NCI-H2081 (cell line): Measurements from ENCODE around the gene ADAM33.

Experiments used
- DNase-seq, 2 experiments: peaks; one replicate each; lab custom pipeline; 2025; lab: John Stamatoyannopoulos, UW

ADAM33 gene

DNA sequence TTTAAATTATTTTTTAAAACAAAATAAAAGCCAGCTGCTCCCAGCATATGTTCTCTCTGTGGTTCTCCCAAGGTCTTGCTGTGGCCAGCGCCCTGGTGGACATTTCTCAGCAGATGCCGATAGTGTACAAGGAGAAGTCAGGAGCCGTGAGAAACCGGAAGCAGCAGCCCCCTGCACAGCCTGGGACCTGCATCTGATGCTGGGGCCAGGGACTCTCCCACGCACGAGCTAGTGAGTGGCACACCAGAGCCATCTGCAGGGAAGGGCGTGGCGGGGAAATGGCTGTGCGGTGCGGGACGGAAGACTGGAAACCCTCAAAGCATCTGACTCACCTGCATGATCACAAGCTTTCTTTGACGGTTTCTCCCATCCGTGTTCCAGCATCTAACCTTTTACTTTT lies 35.2 kb downstream of the ADAM33 start:
- DNase-seq: no peak

DNA sequence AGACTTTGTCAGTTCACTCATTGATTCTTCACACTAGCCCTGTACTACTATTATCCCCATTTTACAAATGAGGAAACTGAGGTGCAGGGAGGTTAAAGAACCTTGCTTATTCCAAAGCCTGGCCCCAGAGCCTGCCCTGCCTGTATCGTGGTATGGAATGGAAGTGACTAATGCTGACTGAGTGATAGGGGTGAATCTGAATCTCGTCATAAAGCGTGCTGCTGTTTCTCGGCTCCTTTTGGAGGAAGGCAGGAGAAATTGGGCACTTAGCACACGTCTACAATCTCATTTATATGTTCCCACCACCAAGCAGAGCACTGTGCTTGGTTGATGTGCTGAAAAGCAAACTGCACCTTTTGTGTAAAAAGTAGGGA lies 35.8 kb downstream of the ADAM33 start:
- DNase-seq: no peak

DNA sequence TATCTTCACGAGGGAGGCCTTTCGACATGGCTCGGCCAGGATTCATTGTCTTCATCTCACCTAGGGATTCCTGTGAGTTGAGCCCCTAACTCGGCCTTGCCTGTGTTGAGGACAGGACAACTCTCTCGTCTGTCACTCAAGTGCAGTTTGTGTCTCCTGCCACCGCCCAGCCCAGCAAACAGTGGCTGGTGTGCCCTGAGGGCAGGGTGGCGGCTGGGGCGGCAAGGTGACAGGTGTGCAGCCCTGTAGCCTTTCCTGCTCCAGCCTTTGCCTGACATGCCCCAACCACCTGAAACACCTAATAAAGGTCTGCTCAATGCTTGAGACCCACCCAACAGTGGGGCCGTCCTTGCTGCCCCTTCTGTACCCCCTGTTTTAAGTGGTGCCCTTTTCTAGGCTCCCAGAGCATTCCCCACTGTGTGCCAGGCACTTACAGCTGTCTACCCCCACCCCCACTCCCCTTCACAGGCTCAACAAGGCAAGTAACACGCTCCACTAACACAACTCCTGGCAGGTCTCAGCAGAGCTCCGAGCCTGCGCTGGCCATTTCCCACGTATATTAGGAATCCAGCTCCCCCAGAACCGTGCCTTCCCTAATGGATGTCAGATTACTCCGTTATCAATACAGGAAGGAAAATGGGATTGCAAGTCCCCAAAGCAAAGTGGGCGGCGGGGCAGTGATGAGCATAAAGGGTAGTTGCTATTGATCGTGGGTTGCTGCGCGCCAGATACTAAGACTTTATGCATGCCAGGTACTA lies 36.3 kb downstream of the ADAM33 start:
- no peak for DNase-seq

GRCh38 chr20:3640259-3640658 lies 41.6 kb downstream of the ADAM33 start:
- no peak for DNase-seq

DNA sequence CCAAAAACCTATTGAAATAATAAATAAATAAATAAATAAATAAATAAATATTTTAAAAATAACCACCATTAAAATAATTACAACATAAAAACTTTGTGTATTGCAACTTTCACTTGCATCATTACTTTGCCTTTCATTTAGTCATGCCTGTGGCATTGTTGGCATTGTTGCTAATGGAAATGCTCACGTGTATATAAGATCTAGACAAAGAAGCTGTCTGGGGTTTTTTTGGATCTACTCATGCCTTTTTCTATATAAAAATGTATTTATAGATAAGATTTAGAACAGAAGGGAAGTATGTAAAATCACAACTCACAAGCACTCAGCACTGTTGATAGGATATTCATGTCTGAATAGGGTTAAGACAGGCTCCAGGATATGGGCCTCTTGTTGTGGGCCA lies 46.5 kb downstream of the ADAM33 start:
- no peak for DNase-seq

GRCh38 chr20:3633913-3634478 lies 47.8 kb downstream of the ADAM33 start:
- DNase-seq: no peak

- no peak for DNase-seq
These were observed 49.4 kb downstream of the ADAM33 start for GRCh38 chr20:3632311-3633004.

- no peak for DNase-seq
These were observed 50.3 kb downstream of the ADAM33 start for GRCh38 chr20:3631534-3631933.

GRCh38 chr20:3630429-3630828 lies 51.4 kb downstream of the ADAM33 start:
- no peak for DNase-seq

GRCh38 chr20:3629893-3630292 lies 51.9 kb downstream of the ADAM33 start:
- DNase-seq: no peak

- DNase-seq: no peak
These were observed 53.1 kb downstream of the ADAM33 start for GRCh38 chr20:3628502-3629314.

- DNase-seq: no peak
These were observed 54.3 kb downstream of the ADAM33 start for GRCh38 chr20:3627476-3627875.

DNA sequence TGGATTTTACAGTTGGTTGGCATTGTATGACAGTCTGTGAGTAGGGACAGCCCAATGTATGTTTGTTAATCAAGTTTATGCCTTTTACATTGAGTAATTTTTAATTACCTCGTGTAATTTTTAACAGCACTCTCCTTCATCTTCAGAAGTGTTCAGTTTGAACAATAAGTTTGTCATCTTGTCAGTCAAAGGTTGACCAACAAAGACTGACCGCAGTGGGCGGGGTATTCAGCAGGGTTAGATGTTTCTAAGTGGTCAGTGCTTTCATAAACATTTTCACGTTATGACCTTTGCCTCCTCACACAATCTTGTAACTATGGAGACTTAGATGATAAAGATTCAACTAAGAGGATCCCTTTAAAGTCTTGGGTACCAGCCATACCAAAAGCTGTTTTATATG lies 59.4 kb downstream of the ADAM33 start:
- DNase-seq: no peak

DNA sequence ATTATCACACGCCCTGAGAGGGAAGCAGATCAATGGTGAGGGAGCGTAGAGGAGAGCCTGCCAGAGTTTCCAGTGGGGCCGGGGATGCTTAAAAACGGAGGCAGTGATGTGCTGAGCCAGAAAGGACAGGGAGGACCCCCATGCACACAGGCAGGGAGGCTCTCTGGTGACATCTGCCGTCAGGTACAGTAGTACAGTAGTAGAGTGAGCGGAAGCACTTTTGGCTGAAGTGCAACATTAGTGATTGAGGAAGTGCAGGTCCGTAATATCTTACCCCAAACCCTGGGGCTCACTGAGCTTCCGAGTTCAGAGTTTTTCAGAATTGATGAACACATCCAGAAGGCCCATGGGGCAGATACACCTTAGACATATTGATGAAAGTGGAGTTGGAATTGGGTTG lies 60.7 kb downstream of the ADAM33 start:
- no peak for DNase-seq
